ENCODE data around the gene MAEA. TPM values are rescaled to one million over a fixed set of nuclear protein-coding genes. Genes with fewer than 3 reads are reported as not detected.
A peak's percentile ranks its signal among the peaks of the same experiment; 100 is the strongest.

The MAEA gene
- total and polyA plus RNA-seq, 2 experiments from 2014 or later = 49.8 to 99.0 TPM

DNA sequence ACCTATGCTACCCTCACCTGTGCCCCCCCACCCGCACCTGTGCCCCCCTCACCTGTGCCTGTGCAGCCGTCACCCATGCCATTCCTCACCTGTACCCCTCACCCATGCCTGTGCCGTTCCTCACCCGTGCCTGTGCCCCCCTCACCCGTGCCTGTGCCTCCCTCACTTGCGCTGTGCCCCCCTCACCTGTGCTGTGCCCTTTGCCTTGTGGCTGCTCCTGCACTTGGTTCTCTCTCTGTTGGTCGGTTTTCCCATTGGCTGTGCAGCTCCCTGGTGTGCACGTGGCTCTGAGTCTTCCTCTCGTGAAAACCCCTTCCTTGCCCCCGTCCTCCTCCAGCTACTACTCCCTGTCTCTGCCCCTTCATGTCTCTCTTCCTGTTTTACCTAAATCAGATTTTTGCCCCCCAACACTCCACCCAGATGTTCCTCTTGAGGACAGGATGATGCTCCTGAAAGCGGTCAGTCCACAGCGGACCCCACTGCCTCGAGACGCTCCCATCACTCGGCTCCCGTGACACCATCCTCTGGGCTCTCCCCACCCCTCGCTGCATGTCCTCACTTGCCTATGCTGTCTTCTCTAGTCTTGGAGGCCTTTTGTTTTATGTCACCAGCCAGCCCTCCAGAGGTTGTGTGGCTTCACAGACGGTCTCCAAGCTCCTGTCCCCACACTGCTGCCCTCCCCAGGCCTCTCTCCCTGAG lies 6.8 kb downstream of the MAEA start:
- peaks cover 92% of the 10 kb centered on the region for H3K79me2 ChIP-seq (replicated peaks; ENCODE audit: insufficient read depth)
- no peak overlapping the region for H2AFZ ChIP-seq
- H3K4me3 ChIP-seq = no peak overlapping the region
- Mint-ChIP-seq H3K27me3 (ENCODE audit: insufficient read depth, low read depth, poor library complexity) (peaks cover 13% of the 10 kb centered on the region), H3K4me3 (no peak overlapping the region; the same call in 2 of the 3 replicates), H3K36me3 (ENCODE audit: low read depth) (peaks cover 32% of the 10 kb centered on the region), H3K9me3 (no peaks in the 10 kb centered on the region), H3K27ac (peak overlapping the region; percentile 79; the same call in 1 of the 2 replicates), H3K4me1 (peaks cover 47% of the 10 kb centered on the region)
- TF ChIP-seq, protein P1, sequence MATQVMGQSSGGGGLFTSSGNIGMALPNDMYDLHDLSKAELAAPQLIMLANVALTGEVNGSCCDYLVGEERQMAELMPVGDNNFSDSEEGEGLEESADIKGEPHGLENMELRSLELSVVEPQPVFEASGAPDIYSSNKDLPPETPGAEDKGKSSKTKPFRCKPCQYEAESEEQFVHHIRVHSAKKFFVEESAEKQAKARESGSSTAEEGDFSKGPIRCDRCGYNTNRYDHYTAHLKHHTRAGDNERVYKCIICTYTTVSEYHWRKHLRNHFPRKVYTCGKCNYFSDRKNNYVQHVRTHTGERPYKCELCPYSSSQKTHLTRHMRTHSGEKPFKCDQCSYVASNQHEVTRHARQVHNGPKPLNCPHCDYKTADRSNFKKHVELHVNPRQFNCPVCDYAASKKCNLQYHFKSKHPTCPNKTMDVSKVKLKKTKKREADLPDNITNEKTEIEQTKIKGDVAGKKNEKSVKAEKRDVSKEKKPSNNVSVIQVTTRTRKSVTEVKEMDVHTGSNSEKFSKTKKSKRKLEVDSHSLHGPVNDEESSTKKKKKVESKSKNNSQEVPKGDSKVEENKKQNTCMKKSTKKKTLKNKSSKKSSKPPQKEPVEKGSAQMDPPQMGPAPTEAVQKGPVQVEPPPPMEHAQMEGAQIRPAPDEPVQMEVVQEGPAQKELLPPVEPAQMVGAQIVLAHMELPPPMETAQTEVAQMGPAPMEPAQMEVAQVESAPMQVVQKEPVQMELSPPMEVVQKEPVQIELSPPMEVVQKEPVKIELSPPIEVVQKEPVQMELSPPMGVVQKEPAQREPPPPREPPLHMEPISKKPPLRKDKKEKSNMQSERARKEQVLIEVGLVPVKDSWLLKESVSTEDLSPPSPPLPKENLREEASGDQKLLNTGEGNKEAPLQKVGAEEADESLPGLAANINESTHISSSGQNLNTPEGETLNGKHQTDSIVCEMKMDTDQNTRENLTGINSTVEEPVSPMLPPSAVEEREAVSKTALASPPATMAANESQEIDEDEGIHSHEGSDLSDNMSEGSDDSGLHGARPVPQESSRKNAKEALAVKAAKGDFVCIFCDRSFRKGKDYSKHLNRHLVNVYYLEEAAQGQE (IDR thresholded peaks at IDR 0.05; ENCODE audit: unreplicated experiment) = no peak
- TF ChIP-seq POLR2AphosphoS5 (IDR thresholded peaks at IDR 0.05; ENCODE audit: low read depth) = no peak
- TF ChIP-seq STAT1 (IDR thresholded peaks at IDR 0.05; ENCODE audit: unreplicated experiment) = no peak
- TF ChIP-seq JUNB (IDR thresholded peaks at IDR 0.05; ENCODE audit: unreplicated experiment) = no peak
- TF ChIP-seq ZNF114 (CRISPR knock-in tag; IDR thresholded peaks at IDR 0.05) = no peak
- no peak for TF ChIP-seq CREB1 (CRISPR knock-in tag; IDR thresholded peaks at IDR 0.05; ENCODE audit: low read depth)
- H3K4me2 ChIP-seq = no peak overlapping the region
- H4K20me1 ChIP-seq (replicated peaks; ENCODE audit: insufficient read depth) = peaks cover 40% of the 10 kb centered on the region
- no peaks in the 10 kb centered on the region for H3K27me3 ChIP-seq (ENCODE audit: insufficient read depth)
- DNase-seq (ENCODE audit: low spot score) = no peak
- H3K27ac ChIP-seq (ENCODE audit: low read depth) = no peak overlapping the region
- peaks cover 15% of the 10 kb centered on the region for H3K4me1 ChIP-seq (ENCODE audit: insufficient read depth)
- no peaks in the 10 kb centered on the region for H3F3A ChIP-seq (replicated peaks; ENCODE audit: low read depth)
- H3K36me3 ChIP-seq (ENCODE audit: insufficient read depth) = no peaks in the 10 kb centered on the region
- ATAC-seq = no peak
- H3K9me2 ChIP-seq (ENCODE audit: insufficient read depth) = no peaks in the 10 kb centered on the region

DNA sequence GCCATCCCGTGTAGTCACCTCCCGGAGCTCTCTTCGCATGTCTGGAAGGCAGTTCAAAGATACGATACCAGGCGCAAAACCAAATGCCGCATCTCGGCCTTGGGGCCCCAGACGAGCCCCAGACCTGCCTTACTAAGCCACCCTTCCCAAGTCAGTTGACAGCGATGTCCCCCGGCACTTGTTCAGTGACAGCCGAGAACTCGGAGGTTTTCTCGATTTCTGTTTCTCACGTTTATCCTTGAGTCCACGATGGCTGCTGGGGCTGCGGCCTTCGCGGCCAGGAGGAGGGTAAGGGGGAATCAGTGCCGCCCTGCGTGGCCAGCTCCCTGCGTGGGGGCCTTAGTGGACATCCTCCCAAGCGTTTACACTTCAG lies 7.3 kb downstream of the MAEA start:
- no peak for DNase-seq (ENCODE audit: low spot score)
- H3K36me3 Mint-ChIP-seq (ENCODE audit: low read depth) = peaks cover 28% of the 10 kb centered on the region
- Histone ChIP-seq H3K4me3 (no peak overlapping the region), H3F3A (replicated peaks; ENCODE audit: low read depth) (no peaks in the 10 kb centered on the region), H3K36me3 (ENCODE audit: insufficient read depth) (no peaks in the 10 kb centered on the region), H3K79me2 (replicated peaks; ENCODE audit: insufficient read depth) (peaks cover 92% of the 10 kb centered on the region), H3K4me2 (no peak overlapping the region), H3K4me1 (ENCODE audit: insufficient read depth) (peaks cover 12% of the 10 kb centered on the region), H3K27me3 (ENCODE audit: insufficient read depth) (no peaks in the 10 kb centered on the region), H3K9me2 (ENCODE audit: insufficient read depth) (no peaks in the 10 kb centered on the region), H2AFZ (no peak overlapping the region), H4K20me1 (replicated peaks; ENCODE audit: insufficient read depth) (peaks cover 40% of the 10 kb centered on the region), H3K27ac (ENCODE audit: low read depth) (peak overlapping the region; percentile 63; the same call in 1 of the 2 replicates)
- no peak overlapping the region for H3K4me3 Mint-ChIP-seq
- H3K9me3 Mint-ChIP-seq = no peaks in the 10 kb centered on the region
- H3K27me3 Mint-ChIP-seq (ENCODE audit: insufficient read depth, low read depth, poor library complexity) = peaks cover 11% of the 10 kb centered on the region
- H3K4me1 Mint-ChIP-seq = peaks cover 42% of the 10 kb centered on the region
- ATAC-seq = no peak
- H3K27ac Mint-ChIP-seq = no peak overlapping the region; the same call in 1 of the 2 replicates
- TF ChIP-seq, protein P2, sequence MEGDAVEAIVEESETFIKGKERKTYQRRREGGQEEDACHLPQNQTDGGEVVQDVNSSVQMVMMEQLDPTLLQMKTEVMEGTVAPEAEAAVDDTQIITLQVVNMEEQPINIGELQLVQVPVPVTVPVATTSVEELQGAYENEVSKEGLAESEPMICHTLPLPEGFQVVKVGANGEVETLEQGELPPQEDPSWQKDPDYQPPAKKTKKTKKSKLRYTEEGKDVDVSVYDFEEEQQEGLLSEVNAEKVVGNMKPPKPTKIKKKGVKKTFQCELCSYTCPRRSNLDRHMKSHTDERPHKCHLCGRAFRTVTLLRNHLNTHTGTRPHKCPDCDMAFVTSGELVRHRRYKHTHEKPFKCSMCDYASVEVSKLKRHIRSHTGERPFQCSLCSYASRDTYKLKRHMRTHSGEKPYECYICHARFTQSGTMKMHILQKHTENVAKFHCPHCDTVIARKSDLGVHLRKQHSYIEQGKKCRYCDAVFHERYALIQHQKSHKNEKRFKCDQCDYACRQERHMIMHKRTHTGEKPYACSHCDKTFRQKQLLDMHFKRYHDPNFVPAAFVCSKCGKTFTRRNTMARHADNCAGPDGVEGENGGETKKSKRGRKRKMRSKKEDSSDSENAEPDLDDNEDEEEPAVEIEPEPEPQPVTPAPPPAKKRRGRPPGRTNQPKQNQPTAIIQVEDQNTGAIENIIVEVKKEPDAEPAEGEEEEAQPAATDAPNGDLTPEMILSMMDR (conservative IDR thresholded peaks at IDR 0.05; ENCODE audit: low read depth in 2 of 2) = no peak
- TF ChIP-seq, protein P3, sequence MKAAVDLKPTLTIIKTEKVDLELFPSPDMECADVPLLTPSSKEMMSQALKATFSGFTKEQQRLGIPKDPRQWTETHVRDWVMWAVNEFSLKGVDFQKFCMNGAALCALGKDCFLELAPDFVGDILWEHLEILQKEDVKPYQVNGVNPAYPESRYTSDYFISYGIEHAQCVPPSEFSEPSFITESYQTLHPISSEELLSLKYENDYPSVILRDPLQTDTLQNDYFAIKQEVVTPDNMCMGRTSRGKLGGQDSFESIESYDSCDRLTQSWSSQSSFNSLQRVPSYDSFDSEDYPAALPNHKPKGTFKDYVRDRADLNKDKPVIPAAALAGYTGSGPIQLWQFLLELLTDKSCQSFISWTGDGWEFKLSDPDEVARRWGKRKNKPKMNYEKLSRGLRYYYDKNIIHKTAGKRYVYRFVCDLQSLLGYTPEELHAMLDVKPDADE (IDR thresholded peaks at IDR 0.05) = no peak
- TF ChIP-seq, protein P1 (IDR thresholded peaks at IDR 0.05; ENCODE audit: unreplicated experiment) = no peak
